H1 (cell line): ENCODE results near the gene ARHGEF4. TPM values are rescaled to one million over a fixed set of nuclear protein-coding genes. Genes with fewer than 3 reads are reported as not detected.

Source experiments
- CTCF ChIA-PET: fragments of 300-600 bp; sonication (Branson Sonifier 250); formaldehyde crosslinking; loops from one replicate; lab custom pipeline; 2021; ENCODE audit not compliant: partially characterized antibody; lab: Charles Lee
- POLR2A ChIA-PET: fragments of 300-600 bp; sonication (Branson Sonifier 250); formaldehyde crosslinking; loops from one replicate; lab custom pipeline; 2021; ENCODE audit warnings: inconsistent platforms; ENCODE audit not compliant: partially characterized antibody; lab: Charles Lee
- DNase-seq, 2 experiments: peaks; one replicate each; pipeline versions ENCODE4 v3.0.0 to v3.0.0-alpha.2; 2010 to 2022; ENCODE audit warnings: low spot score in 2 of 2, low read depth in 1 of 2, mixed read lengths in 1 of 2
- FAIRE-seq: peaks from 2 replicates; lab custom pipeline; 2011; peaks lifted over from hg19 to GRCh38; lab: Jason Lieb, UNC
- H2AFZ ChIP-seq: 2 replicates; pipeline ENCODE4 v1.8.1; 2012; ENCODE audit warnings: low read length, inconsistent platforms
- H2AK5ac ChIP-seq: 2 replicates; pipeline ENCODE4 v1.6.1; 2013; ENCODE audit warnings: low read depth, low read length
- H2BK120ac ChIP-seq: replicated peaks from 2 replicates; pipeline ENCODE3; 2013; ENCODE audit warnings: low read depth, low read length, inconsistent platforms
- H2BK12ac ChIP-seq: 2 replicates; pipeline ENCODE4 v1.6.1; 2013; ENCODE audit warnings: low read depth, low read length
- H2BK15ac ChIP-seq: 2 replicates; pipeline ENCODE4 v1.6.1; 2013; ENCODE audit warnings: low read length
- H2BK20ac ChIP-seq: 2 replicates; pipeline ENCODE4 v1.6.1; 2013; ENCODE audit warnings: low read length
- H2BK5ac ChIP-seq: 2 replicates; pipeline ENCODE4 v1.6.1; 2013; ENCODE audit warnings: low read depth, low read length
- H3K14ac ChIP-seq: 2 replicates; pipeline ENCODE4 v1.6.1; 2013; ENCODE audit warnings: inconsistent platforms; ENCODE audit not compliant: insufficient read length
- H3K18ac ChIP-seq: 2 replicates; pipeline ENCODE4 v1.6.1; 2013; ENCODE audit warnings: low read length; ENCODE audit errors: extremely low read depth
- H3K23ac ChIP-seq: 2 replicates; pipeline ENCODE4 v1.6.1; 2013; ENCODE audit warnings: inconsistent platforms; ENCODE audit not compliant: insufficient read length
- H3K23me2 ChIP-seq: 2 replicates; pipeline ENCODE4 v1.6.1; 2013; ENCODE audit warnings: low read depth, low read length
- H3K27ac ChIP-seq: 2 replicates; pipeline ENCODE4 v1.6.1; 2011; ENCODE audit warnings: low read depth, low read length, inconsistent platforms
- H3K27me3 ChIP-seq, 4 experiments: replicated peaks in 1 of 4; 1 replicate in 1 of 4; 2 replicates in 3 of 4; pipeline versions ENCODE4 v1.6.1 to v1.8.1; 2011 to 2013; ENCODE audit warnings: low read length in 3 of 4, mild to moderate bottlenecking in 3 of 4, inconsistent platforms in 2 of 4, mixed read lengths in 2 of 4, moderate library complexity in 1 of 4; ENCODE audit not compliant: control insufficient read depth in 3 of 4, insufficient read depth in 3 of 4; ENCODE audit errors: extremely low read depth in 1 of 4
- H3K36me3 ChIP-seq, 4 experiments: 2 replicates each; pipeline versions ENCODE4 v1.6.1 to v1.8.1; 2011 to 2013; ENCODE audit warnings: mild to moderate bottlenecking in 4 of 4, low read length in 3 of 4, moderate library complexity in 2 of 4, control low read depth in 1 of 4, inconsistent platforms in 1 of 4; ENCODE audit not compliant: insufficient read depth in 4 of 4, control insufficient read depth in 2 of 4
- H3K4ac ChIP-seq: replicated peaks from 2 replicates; pipeline ENCODE3; 2013; ENCODE audit warnings: low read length, low read depth, mixed read lengths, inconsistent platforms; ENCODE audit not compliant: insufficient read length
- H3K4me1 ChIP-seq, 4 experiments: replicated peaks in 1 of 4; 1 replicate in 1 of 4; 2 replicates in 3 of 4; pipeline versions ENCODE4 v1.6.1 to v1.8.1; 2011 to 2013; ENCODE audit warnings: low read length in 3 of 4, inconsistent platforms in 2 of 4, mixed read lengths in 1 of 4; ENCODE audit not compliant: insufficient read depth in 4 of 4, control insufficient read depth in 3 of 4
- H3K4me2 ChIP-seq, 2 experiments: 2 replicates each; pipeline versions ENCODE4 v1.6.1 to v1.8.1; 2011 to 2013; ENCODE audit warnings: low read depth in 2 of 2, low read length in 2 of 2, control low read depth in 1 of 2, inconsistent platforms in 1 of 2, mild to moderate bottlenecking in 1 of 2; ENCODE audit not compliant: insufficient read depth in 1 of 2
- H3K4me3 ChIP-seq, 4 experiments: fragments of 200-600, 300-600 bp in 1 of 4; sonication (generic), shearing (Covaris generic), sonication (Bioruptor Twin) in 1 of 4; 2 replicates each; pipeline versions ENCODE4 v1.5.1 to v1.8.1; 2011 to 2016; ENCODE audit warnings: low read length in 4 of 4, low read depth in 3 of 4, control low read depth in 2 of 4, inconsistent platforms in 2 of 4, mild to moderate bottlenecking in 2 of 4, mixed read lengths in 1 of 4, moderate library complexity in 1 of 4; ENCODE audit not compliant: insufficient read depth in 2 of 4; ENCODE audit errors: extremely low read depth in 1 of 4
- H3K56ac ChIP-seq: replicated peaks from 2 replicates; pipeline ENCODE3; 2013; ENCODE audit warnings: low read depth, mild to moderate bottlenecking, mixed read lengths, low read length, inconsistent platforms; ENCODE audit not compliant: insufficient read length
- H3K79me1 ChIP-seq: 2 replicates; pipeline ENCODE4 v1.6.1; 2013; ENCODE audit warnings: low read depth, low read length, control low read depth
- H3K79me2 ChIP-seq, 2 experiments: 2 replicates each; pipeline versions ENCODE4 v1.6.1 to v1.8.1; 2012 to 2013; ENCODE audit warnings: low read length in 2 of 2, mild to moderate bottlenecking in 2 of 2, inconsistent platforms in 1 of 2; ENCODE audit not compliant: insufficient read depth in 2 of 2, control insufficient read depth in 1 of 2
- H3K9ac ChIP-seq, 4 experiments: replicated peaks in 1 of 4; 1 replicate in 1 of 4; 2 replicates in 3 of 4; pipeline versions ENCODE4 v1.6.1 to v1.8.1; 2011 to 2013; ENCODE audit warnings: low read depth in 3 of 4, low read length in 3 of 4, control low read depth in 2 of 4, mild to moderate bottlenecking in 2 of 4, moderate library complexity in 2 of 4, inconsistent platforms in 1 of 4; ENCODE audit errors: extremely low read depth in 1 of 4
- H3K9me3 ChIP-seq, 2 experiments: 2 replicates each; pipeline versions ENCODE4 v1.6.1 to v1.8.1; 2012 to 2013; ENCODE audit warnings: mild to moderate bottlenecking in 2 of 2, moderate library complexity in 2 of 2, control low read depth in 1 of 2, inconsistent platforms in 1 of 2, low read depth in 1 of 2, low read length in 1 of 2, mixed read lengths in 1 of 2; ENCODE audit not compliant: insufficient read depth in 2 of 2
- H4K20me1 ChIP-seq, 2 experiments: replicated peaks in 1 of 2; 2 replicates each; pipeline versions ENCODE3 to v1.8.1; 2011 to 2013; ENCODE audit warnings: inconsistent platforms in 2 of 2, low read length in 2 of 2, mild to moderate bottlenecking in 1 of 2; ENCODE audit not compliant: insufficient read depth in 2 of 2, control insufficient read depth in 1 of 2
- H4K5ac ChIP-seq: 2 replicates; pipeline ENCODE4 v1.6.1; 2013; ENCODE audit warnings: low read length, low read depth, mixed read lengths, inconsistent platforms; ENCODE audit not compliant: insufficient read length
- H4K8ac ChIP-seq: 2 replicates; pipeline ENCODE4 v1.8.0; 2013; ENCODE audit warnings: mild to moderate bottlenecking, moderate library complexity, low read length, inconsistent platforms; ENCODE audit not compliant: insufficient read depth; ENCODE audit errors: extremely low read depth
- H4K91ac ChIP-seq: replicated peaks from 2 replicates; pipeline ENCODE3; 2013; ENCODE audit warnings: low read length, mixed read lengths, inconsistent platforms; ENCODE audit not compliant: insufficient read length
- EZH2 ChIP-seq: fragments of 200-600 bp; sonication (generic); IDR thresholded peaks from 2 replicates; pipeline ENCODE4 v1.7.1; 2012; ENCODE audit warnings: low read depth, mild to moderate bottlenecking, moderate library complexity, low read length, inconsistent platforms; ENCODE audit not compliant: severe bottlenecking
- HDAC6 ChIP-seq: IDR thresholded peaks from one replicate; pipeline ENCODE4 v1.7.1; 2012; ENCODE audit warnings: low read depth, mild to moderate bottlenecking, inconsistent platforms, low read length, moderate library complexity
- KDM1A ChIP-seq: fragments of 200-600, 300-600 bp; sonication (generic); IDR thresholded peaks from 2 replicates; pipeline ENCODE4 v1.7.1; 2016; ENCODE audit warnings: mild to moderate bottlenecking, low read length, borderline replicate concordance
- MAX ChIP-seq: IDR thresholded peaks from 2 replicates; pipeline ENCODE4 v1.6.1; 2012; ENCODE audit warnings: inconsistent platforms
- TAF1 ChIP-seq: IDR thresholded peaks from 2 replicates; pipeline ENCODE4 v1.6.1; 2011; ENCODE audit warnings: mild to moderate bottlenecking, low read depth, low read length
- TEAD4 ChIP-seq: IDR thresholded peaks from 2 replicates; pipeline ENCODE4 v1.6.1; 2012; ENCODE audit warnings: low read depth, low read length, inconsistent platforms, mixed read lengths
- WGBS, 2 experiments: shearing (Covaris generic) in 1 of 2; methylation state at CpG; one replicate each; pipeline versions ENCODE4 v1.1.6 to v1.1.7; 2013 to 2015; ENCODE audit warnings: low lambda C conversion rate in 2 of 2, mixed read lengths in 2 of 2, inconsistent platforms in 1 of 2, low coverage in 1 of 2, missing lambda C conversion rate in 1 of 2; ENCODE audit not compliant: insufficient replicate concordance in 2 of 2, insufficient coverage in 1 of 2, insufficient read length in 1 of 2; ENCODE audit errors: extremely low coverage in 1 of 2, missing lambda C conversion rate in 1 of 2; 5-methylcytosine and 5-hydroxymethylcytosine counted together
- polyA plus RNA-seq, 7 experiments: library from polyadenylated mRNA; depleted of rRNA in 3 of 7; stranded (reverse) in 5 of 7; unstranded in 2 of 7; fragments of >200 nt in 5 of 7; fragments of 200-250 nt in 2 of 7; gene quantifications; 1 replicate in 5 of 7; 2 replicates in 1 of 7; 4 replicates in 1 of 7; pipeline versions ENCODE4 v1.2.1 to v1.2.3, GENCODE V29; 2011 to 2013; ENCODE audit warnings: missing spikeins in 2 of 7, mixed read lengths in 2 of 7
- total RNA-seq: library from RNA; stranded (reverse); fragmentation: NEBNext Ultra II Directional; extraction: Animal tissue kit (Norgen Biotek cat#: 25700); gene quantifications from 2 replicates; pipeline ENCODE4 v1.2.1, GENCODE V29; 2021

Gene ARHGEF4
- total and polyA plus RNA-seq, 2 of the 8 experiments (the other 6 are each of a cell fraction or from before 2014, with no cell fraction given): 10.6 to 14.6 TPM

DNA sequence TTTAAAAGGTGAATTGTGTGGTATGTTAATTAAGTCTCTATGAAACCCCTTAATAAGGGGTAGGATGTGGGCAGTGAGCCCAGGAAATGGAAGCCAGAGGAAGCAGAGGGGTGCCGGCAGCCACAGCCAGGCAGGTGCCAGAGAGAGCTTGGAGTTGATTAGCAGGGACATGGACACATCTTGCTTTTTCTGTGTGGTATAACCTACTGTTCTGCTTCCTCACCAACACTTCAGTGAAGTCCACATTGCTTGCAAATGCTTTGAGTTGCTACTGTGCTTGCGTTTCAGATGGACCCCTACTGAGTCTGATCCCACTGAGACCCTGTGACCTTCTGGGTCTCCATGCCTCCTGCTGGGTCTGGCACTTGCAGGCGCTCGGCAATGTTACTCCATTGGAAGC is 30.3 kb upstream of the ARHGEF4 start:
- Histone ChIP-seq H3K27me3 (no peaks in the 10 kb centered on the region), H3K9me3 (no peaks in the 10 kb centered on the region), H3K14ac (no peak overlapping the region), H3K4ac (no peak overlapping the region), H3K23ac (no peak overlapping the region), H4K5ac (no peak overlapping the region), H2BK15ac (no peak overlapping the region), H4K91ac (no peak overlapping the region), H3K36me3 (no peaks in the 10 kb centered on the region), H3K4me3 (no peak overlapping the region), H3K9ac (no peak overlapping the region), H3K79me2 (no peaks in the 10 kb centered on the region), H2AFZ (no peak overlapping the region; the same call in 1 of the 2 replicates), H2BK5ac (no peak overlapping the region), H2AK5ac (no peak overlapping the region), H3K4me2 (no peak overlapping the region), H4K20me1 (no peaks in the 10 kb centered on the region), H2BK120ac (no peak overlapping the region), H3K56ac (no peak overlapping the region), H2BK20ac (0 out of 2 replicates have a peak overlapping the region, but pooled peaks have one; percentile 61), H4K8ac (no peak overlapping the region), H3K4me1 (peaks cover 0 to 2% (median 0%) of the 10 kb centered on the region in 4 experiments; a peak in 1 of 7 replicates), H3K18ac (no peak overlapping the region), H3K23me2 (no peaks in the 10 kb centered on the region), H3K79me1 (no peaks in the 10 kb centered on the region), H3K27ac (no peak overlapping the region), H2BK12ac (no peak overlapping the region)
- CTCF ChIA-PET: interaction anchor here (1.3 to 1.8 kb wide), 3 partner anchors 9 to 68 kb away, joined by 3 to 4 read pairs (median 3); no protein-coding TSS in a partner anchor
- no peak for DNase-seq
- TF ChIP-seq MAX: no peak
- TF ChIP-seq HDAC6: no peak
- no peak for TF ChIP-seq EZH2
- no peak for TF ChIP-seq KDM1A
- no peak for TF ChIP-seq TAF1
- TF ChIP-seq TEAD4: no peak
- POLR2A ChIA-PET: interaction anchor here (1.2 kb wide), 1 partner anchor 47 kb away, joined by 3 read pairs; no protein-coding TSS in a partner anchor
- no peak for FAIRE-seq
- 85% methylated on average over 4 of the region's 4 CpGs; no CpG with 5 or more reads in 1 of the 2 experiments for WGBS, 2 experiments
